Common myeloid progenitor, CD34-positive (primary cell): ENCODE data around the gene CNR1.

Source experiments
- CTCF ChIA-PET: fragments of 350-600 bp; sonication (Branson Sonifier 250); formaldehyde crosslinking; loops from one replicate; lab custom pipeline; 2021; ENCODE audit warnings: antibody characterized with exemption; lab: Charles Lee
- POLR2A ChIA-PET: fragments of 350-600 bp; sonication (Branson Sonifier 250); formaldehyde crosslinking; loops from one replicate; lab custom pipeline; 2021; ENCODE audit warnings: antibody characterized with exemption; lab: Charles Lee
- DNase-seq, 3 donors: peaks; one replicate each; pipeline versions ENCODE4 v3.0.0 to v3.0.0-alpha.2; 2013
- H3K27ac ChIP-seq, 2 experiments: 1 replicate in 1 of 2; 2 replicates in 1 of 2; pipeline ENCODE4 v1.7.0; 2013; ENCODE audit warnings: inconsistent platforms in 2 of 2, low read length in 2 of 2, mild to moderate bottlenecking in 2 of 2, low read depth in 1 of 2, moderate library complexity in 1 of 2; ENCODE audit not compliant: severe bottlenecking in 2 of 2, insufficient read depth in 1 of 2, poor library complexity in 1 of 2
- H3K27me3 ChIP-seq, 5 experiments: replicated peaks in 2 of 5; 1 replicate in 3 of 5; 2 replicates in 2 of 5; pipeline versions ENCODE4 v1.6.1 to v1.7.0; 2013; ENCODE audit warnings: low read length in 4 of 5, mild to moderate bottlenecking in 2 of 5, moderate library complexity in 2 of 5, inconsistent platforms in 1 of 5; ENCODE audit not compliant: insufficient read depth in 5 of 5, control insufficient read depth in 4 of 5
- H3K36me3 ChIP-seq, 4 experiments: 1 replicate in 2 of 4; 2 replicates in 2 of 4; pipeline versions ENCODE4 v1.6.1 to v1.7.0; 2013; ENCODE audit warnings: low read length in 3 of 4, control low read depth in 1 of 4, mild to moderate bottlenecking in 1 of 4; ENCODE audit not compliant: control insufficient read depth in 4 of 4, insufficient read depth in 4 of 4
- H3K4me1 ChIP-seq, 4 experiments: 1 replicate in 3 of 4; 2 replicates in 1 of 4; pipeline versions ENCODE4 v1.6.1 to v1.7.1; 2013; ENCODE audit warnings: low read length in 3 of 4, mild to moderate bottlenecking in 3 of 4, control low read depth in 1 of 4, inconsistent platforms in 1 of 4, moderate library complexity in 1 of 4; ENCODE audit not compliant: control insufficient read depth in 4 of 4, insufficient read depth in 4 of 4; ENCODE audit errors: control extremely low read depth in 1 of 4
- H3K4me3 ChIP-seq, 7 experiments: 1 replicate in 4 of 7; 2 replicates in 3 of 7; pipeline versions ENCODE4 v1.5.1 to v1.7.0; 2013; ENCODE audit warnings: mild to moderate bottlenecking in 7 of 7, low read length in 6 of 7, moderate library complexity in 6 of 7, inconsistent platforms in 2 of 7, low read depth in 2 of 7, control low read depth in 1 of 7; ENCODE audit not compliant: insufficient read depth in 4 of 7, control insufficient read depth in 1 of 7; ENCODE audit errors: extremely low read depth in 1 of 7
- H3K9me3 ChIP-seq, 5 experiments: 1 replicate in 4 of 5; 2 replicates in 1 of 5; pipeline versions ENCODE4 v1.6.1 to v1.7.1; 2013; ENCODE audit warnings: low read length in 4 of 5, mild to moderate bottlenecking in 2 of 5, inconsistent platforms in 1 of 5, low read depth in 1 of 5, moderate library complexity in 1 of 5; ENCODE audit not compliant: control insufficient read depth in 4 of 5, insufficient read depth in 2 of 5; ENCODE audit errors: control extremely low read depth in 1 of 5
- WGBS: methylation state at CpG from one replicate; pipeline ENCODE4 v1.1.5; 2013; ENCODE audit not compliant: insufficient coverage; 5-methylcytosine and 5-hydroxymethylcytosine counted together

The CNR1 gene

DNA sequence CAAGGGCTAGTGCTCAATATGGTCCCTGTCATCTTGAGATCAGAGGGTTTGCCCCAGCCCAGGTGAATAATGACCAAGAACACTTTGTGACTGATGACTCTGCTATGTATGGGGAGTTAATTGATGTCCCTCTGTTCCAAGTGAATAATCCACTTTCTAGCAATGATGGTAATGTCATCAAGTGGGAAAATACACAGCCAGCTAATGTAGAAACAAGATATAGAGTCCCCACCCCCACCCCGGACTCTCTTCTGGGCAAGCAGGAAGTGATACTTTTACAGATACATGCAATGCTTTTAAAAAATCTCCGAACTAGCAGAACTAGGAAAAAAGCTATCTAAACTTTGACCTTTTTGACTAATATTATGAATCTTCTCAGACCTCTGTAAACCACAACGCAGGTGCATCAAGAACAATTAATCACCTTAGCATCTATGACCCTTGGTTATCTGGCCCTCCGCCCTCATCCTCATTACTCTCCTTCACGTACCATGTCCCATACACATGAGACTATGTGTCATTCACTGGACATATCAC is 30.5 kb downstream of the CNR1 start:
- no peaks in the 10 kb centered on the region for H3K4me1 ChIP-seq
- peaks cover 0 to 2% (median 0%) of the 10 kb centered on the region in 5 experiments for H3K27me3 ChIP-seq
- no peaks in the 10 kb centered on the region for H3K9me3 ChIP-seq
- WGBS, result 91% methylated on average over 5 of the region's 5 CpGs
- H3K36me3 ChIP-seq, result no peaks in the 10 kb centered on the region
- H3K4me3 ChIP-seq, result no peak overlapping the region
- CTCF ChIA-PET, result no interaction called here
- POLR2A ChIA-PET, result no interaction called here
- no peak overlapping the region for H3K27ac ChIP-seq
- DNase-seq, result no peak

DNA sequence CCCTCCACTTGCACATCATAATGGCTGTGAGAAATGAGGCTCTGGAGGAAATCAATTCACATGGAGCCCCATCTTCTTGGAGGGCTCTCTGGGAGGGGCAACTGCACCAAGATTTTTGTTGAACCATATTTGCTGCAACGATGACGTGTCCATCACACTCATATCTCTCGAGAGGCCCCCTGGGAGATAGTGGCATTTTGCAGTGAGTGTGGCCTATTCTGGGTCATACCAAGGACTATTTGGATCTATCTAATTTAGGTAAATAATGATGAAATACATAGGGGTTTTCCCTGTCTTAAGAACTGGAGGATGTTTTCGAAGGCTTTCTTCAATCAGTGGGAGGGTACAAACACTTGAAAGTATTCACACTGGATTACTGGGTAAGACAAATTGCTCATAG is 31.6 kb downstream of the CNR1 start:
- Histone ChIP-seq H3K36me3 (no peaks in the 10 kb centered on the region), H3K27ac (no peak overlapping the region), H3K9me3 (no peaks in the 10 kb centered on the region), H3K4me1 (no peaks in the 10 kb centered on the region), H3K4me3 (no peak overlapping the region), H3K27me3 (peaks cover 0 to 2% (median 0%) of the 10 kb centered on the region in 5 experiments)
- CTCF ChIA-PET, result no interaction called here
- 100% methylated on average over 4 of the region's 4 CpGs for WGBS
- POLR2A ChIA-PET, result no interaction called here
- no peak for DNase-seq

DNA sequence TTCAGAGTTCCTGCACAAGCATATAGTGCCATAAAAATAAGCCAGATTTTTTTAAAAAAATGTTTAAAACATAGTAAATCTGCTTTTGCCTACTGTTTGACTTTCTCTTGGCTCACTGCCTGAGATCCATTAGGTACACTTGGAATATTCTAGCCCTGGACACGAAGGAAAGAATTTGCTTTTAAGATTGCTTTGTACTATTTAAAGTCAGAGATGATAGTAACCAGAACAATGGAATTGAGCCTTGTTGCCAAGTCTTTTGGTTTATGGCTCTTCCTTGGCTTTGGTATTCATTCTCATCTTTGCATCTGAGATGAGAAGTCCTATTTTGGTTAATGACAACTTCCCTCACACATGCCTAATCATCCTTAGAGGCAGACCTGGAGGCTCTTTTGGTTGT is 32.4 kb downstream of the CNR1 start:
- ChIA-PET POLR2A (no interaction called here), CTCF (no interaction called here)
- Histone ChIP-seq H3K9me3 (no peaks in the 10 kb centered on the region), H3K4me3 (no peak overlapping the region), H3K36me3 (no peaks in the 10 kb centered on the region), H3K27ac (no peak overlapping the region), H3K4me1 (no peaks in the 10 kb centered on the region), H3K27me3 (peaks cover 0 to 2% (median 0%) of the 10 kb centered on the region in 5 experiments)
- no peak for DNase-seq
- 80% methylated on average over 1 of the region's 1 CpG for WGBS

DNA sequence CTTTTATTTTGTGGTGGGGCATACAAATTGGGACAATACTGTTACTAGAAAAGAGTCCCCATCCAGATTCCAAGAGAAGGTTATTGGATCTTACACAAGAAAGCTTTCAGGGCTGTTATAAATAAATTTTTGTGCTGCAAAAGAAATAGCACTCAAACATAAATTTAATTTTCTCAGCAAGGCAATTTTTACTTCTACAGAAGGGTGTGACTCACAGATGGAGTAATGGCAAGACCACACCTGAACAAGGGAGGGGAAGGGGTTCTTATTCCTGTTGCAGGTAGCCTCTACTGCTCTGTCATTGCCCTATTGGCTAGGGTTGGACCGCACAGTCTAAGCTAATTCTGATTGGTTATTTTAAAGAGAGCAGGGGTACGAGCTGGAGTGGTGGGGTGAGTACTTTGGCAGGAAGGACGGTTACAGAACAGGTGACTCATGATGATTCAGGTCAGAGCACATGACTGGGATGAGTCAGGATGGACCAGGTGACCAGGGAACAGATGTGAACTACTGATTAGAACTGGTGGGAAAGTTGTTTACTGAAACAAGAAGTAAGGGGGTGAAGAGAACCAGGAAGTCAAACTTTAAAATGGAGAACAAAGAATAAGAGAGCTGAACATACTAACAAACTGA is 41.1 kb downstream of the CNR1 start:
- Histone ChIP-seq H3K27ac (no peak overlapping the region), H3K4me1 (no peaks in the 10 kb centered on the region), H3K9me3 (peaks cover 0 to 16% (median 5%) of the 10 kb centered on the region in 5 experiments), H3K4me3 (peak overlapping the region in 1 of 7 experiments; percentile 15), H3K36me3 (no peaks in the 10 kb centered on the region), H3K27me3 (no peaks in the 10 kb centered on the region)
- ChIA-PET CTCF (no interaction called here), POLR2A (no interaction called here)
- 75% methylated on average over 2 of the region's 3 CpGs for WGBS
- DNase-seq, result no peak

DNA sequence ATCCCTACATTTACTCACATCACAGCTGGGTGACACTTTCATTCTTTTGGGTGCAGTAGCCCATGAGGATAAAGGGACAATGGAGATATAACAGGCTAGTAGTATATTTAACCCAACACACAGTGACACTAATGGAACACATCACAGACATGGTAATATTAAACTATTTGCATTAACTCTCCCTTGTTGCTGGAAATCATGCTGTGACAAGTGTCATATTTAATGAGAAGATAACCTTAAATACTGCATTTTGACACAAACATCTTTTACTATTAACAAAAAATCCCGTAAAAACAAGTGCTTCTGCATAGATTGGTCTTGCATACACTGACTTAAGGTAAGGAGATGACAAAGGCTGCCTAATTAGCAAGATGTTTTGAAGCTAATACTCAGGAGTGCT is 45.5 kb downstream of the CNR1 start:
- Histone ChIP-seq H3K4me1 (no peaks in the 10 kb centered on the region), H3K27ac (no peak overlapping the region), H3K36me3 (no peaks in the 10 kb centered on the region), H3K4me3 (no peak overlapping the region), H3K9me3 (peaks cover 0 to 12% (median 5%) of the 10 kb centered on the region in 5 experiments), H3K27me3 (no peaks in the 10 kb centered on the region)
- no CpG with 5 or more reads among the region's 1 CpG for WGBS
- no peak for DNase-seq
- ChIA-PET CTCF (no interaction called here), POLR2A (no interaction called here)

DNA sequence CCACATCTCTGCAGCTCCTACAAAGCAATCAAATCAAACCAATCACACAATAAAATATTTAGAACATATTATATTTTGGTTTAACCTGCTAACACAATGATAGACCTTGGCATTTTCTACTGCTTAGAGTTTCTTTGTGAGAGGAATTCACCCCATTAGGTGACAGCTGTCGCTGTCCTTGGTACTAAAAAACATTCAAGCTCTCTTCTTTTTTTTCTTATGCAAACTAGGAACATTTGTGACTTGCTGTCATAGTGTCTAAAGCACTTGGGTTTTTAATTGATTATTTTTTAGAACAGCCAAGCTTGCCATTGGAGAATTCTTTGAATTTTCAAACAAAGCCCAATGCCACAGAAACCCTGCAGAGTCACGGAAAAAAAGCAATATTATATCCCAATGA is 46.4 kb downstream of the CNR1 start:
- H3K4me1 ChIP-seq, result no peaks in the 10 kb centered on the region
- H3K9me3 ChIP-seq, result peaks cover 0 to 8% (median under 1%) of the 10 kb centered on the region in 5 experiments
- no peak overlapping the region for H3K27ac ChIP-seq
- no CpG with 5 or more reads among the region's 2 CpGs for WGBS
- ChIA-PET CTCF (no interaction called here), POLR2A (no interaction called here)
- no peaks in the 10 kb centered on the region for H3K36me3 ChIP-seq
- H3K4me3 ChIP-seq, result no peak overlapping the region
- H3K27me3 ChIP-seq, result no peaks in the 10 kb centered on the region
- peak in 1 of 3 donors; percentile 1 for DNase-seq

DNA sequence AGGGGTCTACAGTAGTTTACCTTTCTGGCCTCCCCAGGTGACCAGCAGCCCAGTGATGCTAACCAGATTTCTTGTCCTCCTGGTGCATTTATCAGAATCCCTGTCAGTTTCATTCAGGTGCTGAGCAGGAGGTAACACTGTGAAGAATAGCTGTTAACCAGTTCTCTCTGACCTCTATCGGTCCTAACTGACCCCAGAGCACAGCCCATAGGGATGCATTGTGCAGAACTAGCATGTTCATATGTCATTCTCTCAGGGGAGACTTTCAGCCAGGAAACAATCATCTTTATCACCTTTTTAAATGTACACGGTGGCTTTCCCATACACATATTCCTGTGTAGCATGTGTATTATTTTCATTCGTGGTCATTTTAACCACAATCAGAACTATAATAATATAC is 49.9 kb downstream of the CNR1 start:
- CTCF ChIA-PET, result no interaction called here

More for the DNA sequence above, 49.9 kb downstream of the CNR1 start:
- Histone ChIP-seq H3K9me3 (no peaks in the 10 kb centered on the region), H3K4me1 (no peaks in the 10 kb centered on the region), H3K4me3 (no peak overlapping the region), H3K36me3 (no peaks in the 10 kb centered on the region), H3K27ac (no peak overlapping the region), H3K27me3 (no peaks in the 10 kb centered on the region)
- POLR2A ChIA-PET, result no interaction called here
- DNase-seq, result no peak
- WGBS, result 73% methylated on average over 2 of the region's 3 CpGs
